Measurements from ENCODE around the gene DDX47. TPM values are rescaled to one million over a fixed set of nuclear protein-coding genes. Genes with fewer than 3 reads are reported as not detected.

The DDX47 gene
- total and polyA plus RNA-seq, 2 donors (not counting 1 experiment from before 2014, with no cell fraction given) = 50.1 to 93.7 TPM

DNA sequence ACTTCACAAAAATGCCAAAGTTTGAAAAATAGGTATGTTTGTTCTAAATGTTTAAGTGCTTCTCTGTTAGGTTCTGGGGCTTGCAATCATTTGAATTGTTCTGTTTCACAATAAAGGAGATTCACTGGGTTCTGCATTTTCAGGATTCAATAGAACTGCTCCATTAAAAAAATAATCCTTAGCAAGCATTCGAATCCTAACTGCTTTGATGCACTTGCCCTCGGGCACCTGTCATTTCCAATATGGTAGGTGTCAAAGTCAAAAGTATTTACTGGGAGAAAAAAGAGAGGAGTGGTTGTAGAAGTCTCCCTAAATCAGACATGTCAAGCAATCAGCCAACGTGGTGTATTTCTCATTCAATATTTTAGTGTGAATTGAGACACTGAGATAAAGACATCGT is 22.2 kb upstream of the DDX47 start:
- no peak overlapping the region for H3K4me3 ChIP-seq (ENCODE audit: control extremely low read depth in 1 of 5, extremely low read depth in 1 of 5, insufficient read depth in 1 of 5, low read depth in 2 of 5, low read length in 4 of 5)
- intact Hi-C loops (cut with micrococcal nuclease) = no loop called here
- Mint-ChIP-seq H3K27me3 (no peaks in the 10 kb centered on the region), H3K4me3 (no peak overlapping the region), H3K9me3 (ENCODE audit: insufficient read depth) (no peaks in the 10 kb centered on the region), H3K4me1 (peaks cover 19% of the 10 kb centered on the region), H3K27ac (no peak overlapping the region)
- ATAC-seq (ENCODE audit: low read depth) = no peak
- H3K36me3 ChIP-seq (replicated peaks in 1 of 2; ENCODE audit: control extremely low read depth in 1 of 2, control insufficient read depth in 1 of 2, extremely low read depth in 1 of 2, insufficient read depth in 2 of 2, low read length in 1 of 2) = no peaks in the 10 kb centered on the region
- H3K79me2 ChIP-seq (ENCODE audit: control insufficient read depth, insufficient read depth, low read length) = peaks cover 9% of the 10 kb centered on the region
- no peaks in the 10 kb centered on the region for H3K27me3 ChIP-seq (replicated peaks in 1 of 4; ENCODE audit: control extremely low read depth in 1 of 4, control insufficient read depth in 3 of 4, insufficient read depth in 4 of 4, low read length in 3 of 4)
- H3K4me2 ChIP-seq (replicated peaks; ENCODE audit: low read depth, low read length, poor library complexity, severe bottlenecking) = no peak overlapping the region
- H3K9me3 ChIP-seq (ENCODE audit: control extremely low read depth in 1 of 3, control insufficient read depth in 2 of 3, insufficient read depth in 1 of 3, low read length in 2 of 3) = no peaks in the 10 kb centered on the region
- H4K20me1 ChIP-seq (ENCODE audit: control insufficient read depth, insufficient read depth, low read length, poor library complexity, severe bottlenecking) = no peaks in the 10 kb centered on the region
- no peak overlapping the region for H3K9ac ChIP-seq (ENCODE audit: low read length)
- WGBS (ENCODE audit: insufficient coverage) = no CpG with 5 or more reads among the region's 4 CpGs
- ChIA-PET POLR2A (no interaction called here), CTCF (interaction anchor here (3.4 to 5.1 kb wide), 3 partner anchors 14 to 46 kb away, joined by 28 to 189 read pairs (median 71); partner anchors contain the start of gene DDX47)
- TF ChIP-seq CTCF (IDR thresholded peaks at IDR 0.05) (no peak), EZH2 (IDR thresholded peaks at IDR 0.05; ENCODE audit: borderline replicate concordance, insufficient read depth, low read depth, low read length, poor library complexity, severe bottlenecking) (no peak)
- no peak for DNase-seq
- no peak overlapping the region for H2AFZ ChIP-seq (ENCODE audit: insufficient read depth, low read depth, low read length, poor library complexity, severe bottlenecking)
- no peak overlapping the region for H3K27ac ChIP-seq (ENCODE audit: low read length in 2 of 2)
- peaks cover 10 to 24% of the 10 kb centered on the region in 2 donors for H3K4me1 ChIP-seq (ENCODE audit: control insufficient read depth in 2 of 2, insufficient read depth in 2 of 2, low read length in 2 of 2)

DNA sequence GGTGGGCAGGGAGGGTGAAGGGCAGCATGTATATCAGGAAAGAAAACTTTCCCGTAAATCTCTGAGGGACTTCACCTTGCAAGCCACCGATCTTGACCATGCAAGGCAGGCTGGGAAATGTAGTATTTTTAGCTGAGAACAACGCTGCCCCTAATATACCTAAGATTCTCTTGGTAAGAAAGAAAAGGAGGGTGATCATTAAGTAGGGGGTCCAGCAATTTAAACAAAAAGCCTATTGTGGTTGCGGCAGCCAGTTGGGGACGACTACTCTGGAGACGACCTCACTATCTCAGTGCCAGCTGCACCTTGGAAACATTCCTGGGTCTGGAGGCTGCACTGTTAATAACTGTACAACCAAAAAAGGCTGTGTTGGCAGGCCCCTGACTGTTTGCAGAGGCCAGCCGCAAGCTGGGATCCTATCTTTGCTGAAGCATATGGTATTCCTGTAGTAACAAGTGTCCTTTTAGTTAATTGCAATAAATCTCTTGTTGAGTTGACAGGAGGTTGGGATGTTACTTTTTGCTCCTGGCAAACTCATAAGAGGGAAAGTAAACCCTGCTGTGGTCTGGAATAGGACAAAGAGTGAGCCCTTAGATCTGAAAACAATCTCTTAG is 21.3 kb upstream of the DDX47 start:
- no peak overlapping the region for H3K4me2 ChIP-seq (replicated peaks; ENCODE audit: low read depth, low read length, poor library complexity, severe bottlenecking)
- H4K20me1 ChIP-seq (ENCODE audit: control insufficient read depth, insufficient read depth, low read length, poor library complexity, severe bottlenecking) = no peaks in the 10 kb centered on the region
- H3K4me3 Mint-ChIP-seq = no peak overlapping the region

More for the DNA sequence above, 21.3 kb upstream of the DDX47 start:
- 74% methylated on average over 5 of the region's 7 CpGs for WGBS (ENCODE audit: insufficient coverage)
- Mint-ChIP-seq H3K9me3 (ENCODE audit: insufficient read depth) (no peaks in the 10 kb centered on the region), H3K27ac (no peak overlapping the region), H3K4me1 (peaks cover 14% of the 10 kb centered on the region), H3K27me3 (no peaks in the 10 kb centered on the region)
- Histone ChIP-seq H3K27ac (ENCODE audit: low read length in 2 of 2) (no peak overlapping the region), H3K4me1 (ENCODE audit: control insufficient read depth in 2 of 2, insufficient read depth in 2 of 2, low read length in 2 of 2) (peaks cover 10 to 18% of the 10 kb centered on the region in 2 donors), H3K4me3 (ENCODE audit: control extremely low read depth in 1 of 5, extremely low read depth in 1 of 5, insufficient read depth in 1 of 5, low read depth in 2 of 5, low read length in 4 of 5) (no peak overlapping the region), H3K27me3 (replicated peaks in 1 of 4; ENCODE audit: control extremely low read depth in 1 of 4, control insufficient read depth in 3 of 4, insufficient read depth in 4 of 4, low read length in 3 of 4) (no peaks in the 10 kb centered on the region), H2AFZ (ENCODE audit: insufficient read depth, low read depth, low read length, poor library complexity, severe bottlenecking) (no peak overlapping the region), H3K9ac (ENCODE audit: low read length) (no peak overlapping the region), H3K79me2 (ENCODE audit: control insufficient read depth, insufficient read depth, low read length) (peaks cover 7% of the 10 kb centered on the region), H3K36me3 (replicated peaks in 1 of 2; ENCODE audit: control extremely low read depth in 1 of 2, control insufficient read depth in 1 of 2, extremely low read depth in 1 of 2, insufficient read depth in 2 of 2, low read length in 1 of 2) (no peaks in the 10 kb centered on the region), H3K9me3 (ENCODE audit: control extremely low read depth in 1 of 3, control insufficient read depth in 2 of 3, insufficient read depth in 1 of 3, low read length in 2 of 3) (no peaks in the 10 kb centered on the region)
- ATAC-seq (ENCODE audit: low read depth) (no peak), DNase-seq (no peak)
- ChIA-PET POLR2A (interaction anchor here (1.5 kb wide), 1 partner anchor 17 kb away, joined by 4 read pairs; no protein-coding TSS in a partner anchor), CTCF (interaction anchor here (1.0 to 2.8 kb wide), 6 partner anchors 10 to 420 kb away, joined by 3 to 14 read pairs (median 7); partner anchors contain the start of gene DDX47)
- intact Hi-C loops (cut with micrococcal nuclease) = no loop called here
- no peak for TF ChIP-seq EZH2 (IDR thresholded peaks at IDR 0.05; ENCODE audit: borderline replicate concordance, insufficient read depth, low read depth, low read length, poor library complexity, severe bottlenecking)
- TF ChIP-seq CTCF (IDR thresholded peaks at IDR 0.05) = no peak

All from B cell (primary cell).